Measurements from ENCODE around the gene SVBP.

The SVBP gene

GRCh38 chr1:42835422-42835821, 18.2 kb upstream of the SVBP start:
- TF ChIP-seq EZH2phosphoT487 (conservative IDR thresholded peaks at IDR 0.05; ENCODE audit: low read length) (no peak), CTCF (IDR thresholded peaks at IDR 0.05; ENCODE audit: insufficient read depth, low read length, poor library complexity, severe bottlenecking) (no peak)
- no peaks in the 10 kb centered on the region for H3K27me3 ChIP-seq (ENCODE audit: low read length)
- H2AFZ ChIP-seq (ENCODE audit: low read depth, low read length, severe bottlenecking), result no peak overlapping the region

GRCh38 chr1:42834803-42835202, 17.6 kb upstream of the SVBP start:
- no peak overlapping the region for H3K4me3 ChIP-seq (ENCODE audit: insufficient read depth, low read length, poor library complexity, severe bottlenecking)
- no peak overlapping the region for H2AFZ ChIP-seq (ENCODE audit: low read depth, low read length, severe bottlenecking)
- H3K27me3 ChIP-seq (ENCODE audit: low read length), result no peaks in the 10 kb centered on the region
- no peak overlapping the region for H3K4me2 ChIP-seq (ENCODE audit: low read depth, low read length, poor library complexity, severe bottlenecking)
- H3K79me2 ChIP-seq (ENCODE audit: insufficient read depth, low read length), result no peaks in the 10 kb centered on the region
- H3K9me2 ChIP-seq (replicated peaks; ENCODE audit: insufficient read depth, low read length), result no peaks in the 10 kb centered on the region
- H3K9ac ChIP-seq (ENCODE audit: low read length), result no peak overlapping the region
- no peaks in the 10 kb centered on the region for H4K20me1 ChIP-seq (ENCODE audit: low read depth, low read length)
- no peaks in the 10 kb centered on the region for H3K9me3 ChIP-seq (ENCODE audit: insufficient read depth, low read length)
- no peaks in the 10 kb centered on the region for H3F3A ChIP-seq (ENCODE audit: insufficient read depth)
- H3K36me3 ChIP-seq (ENCODE audit: low read length), result no peaks in the 10 kb centered on the region
- no peak overlapping the region for H3K27ac ChIP-seq (ENCODE audit: low read depth, low read length)
- TF ChIP-seq EZH2phosphoT487 (conservative IDR thresholded peaks at IDR 0.05; ENCODE audit: low read length) (no peak), CTCF (IDR thresholded peaks at IDR 0.05; ENCODE audit: insufficient read depth, low read length, poor library complexity, severe bottlenecking) (no peak)

More at GRCh38 chr1:42835422-42835821, 18.2 kb upstream of the SVBP start:
- Histone ChIP-seq H3K4me3 (ENCODE audit: insufficient read depth, low read length, poor library complexity, severe bottlenecking) (no peak overlapping the region), H3K79me2 (ENCODE audit: insufficient read depth, low read length) (no peaks in the 10 kb centered on the region), H3K27ac (ENCODE audit: low read depth, low read length) (no peak overlapping the region), H4K20me1 (ENCODE audit: low read depth, low read length) (no peaks in the 10 kb centered on the region), H3K9me3 (ENCODE audit: insufficient read depth, low read length) (no peaks in the 10 kb centered on the region), H3K9me2 (replicated peaks; ENCODE audit: insufficient read depth, low read length) (no peaks in the 10 kb centered on the region), H3K36me3 (ENCODE audit: low read length) (no peaks in the 10 kb centered on the region), H3K4me2 (ENCODE audit: low read depth, low read length, poor library complexity, severe bottlenecking) (no peak overlapping the region), H3K9ac (ENCODE audit: low read length) (no peak overlapping the region), H3F3A (ENCODE audit: insufficient read depth) (no peaks in the 10 kb centered on the region)

GRCh38 chr1:42833981-42834380, 16.8 kb upstream of the SVBP start:
- Histone ChIP-seq H3K79me2 (ENCODE audit: insufficient read depth, low read length) (no peaks in the 10 kb centered on the region), H4K20me1 (ENCODE audit: low read depth, low read length) (no peaks in the 10 kb centered on the region), H2AFZ (ENCODE audit: low read depth, low read length, severe bottlenecking) (no peak overlapping the region), H3K27ac (ENCODE audit: low read depth, low read length) (no peak overlapping the region), H3K9me2 (replicated peaks; ENCODE audit: insufficient read depth, low read length) (no peaks in the 10 kb centered on the region), H3K27me3 (ENCODE audit: low read length) (no peaks in the 10 kb centered on the region), H3K9ac (ENCODE audit: low read length) (no peak overlapping the region), H3F3A (ENCODE audit: insufficient read depth) (no peaks in the 10 kb centered on the region), H3K36me3 (ENCODE audit: low read length) (no peaks in the 10 kb centered on the region), H3K9me3 (ENCODE audit: insufficient read depth, low read length) (no peaks in the 10 kb centered on the region), H3K4me2 (ENCODE audit: low read depth, low read length, poor library complexity, severe bottlenecking) (no peak overlapping the region), H3K4me3 (ENCODE audit: insufficient read depth, low read length, poor library complexity, severe bottlenecking) (no peak overlapping the region)
- TF ChIP-seq CTCF (IDR thresholded peaks at IDR 0.05; ENCODE audit: insufficient read depth, low read length, poor library complexity, severe bottlenecking), result no peak

All from SU-DHL-6 (cell line).